Astrocyte of the cerebellum (primary cell): ENCODE data around the gene UPP1.

Experiments
- DNase-seq: peaks from one replicate; pipeline ENCODE4 v3.0.0-alpha.2; 2011; ENCODE audit warnings: low read depth
- H3K4me3 ChIP-seq: 2 replicates; pipeline ENCODE4 v1.5.1; 2011; ENCODE audit warnings: mild to moderate bottlenecking, low read depth, low read length, moderate library complexity
- in situ Hi-C: cut with HindIII; loops from 2 replicates; pipeline ENCODE4 v1.10.0; 2017; ENCODE audit warnings: low sequenced_read_pairs
- TF ChIP-seq, protein P1 (sequence below): IDR thresholded peaks from 2 replicates; pipeline ENCODE4 v1.5.1; 2012; ENCODE audit warnings: low read length, low read depth, moderate library complexity, mild to moderate bottlenecking; ENCODE audit errors: missing control alignments

The UPP1 gene

DNA sequence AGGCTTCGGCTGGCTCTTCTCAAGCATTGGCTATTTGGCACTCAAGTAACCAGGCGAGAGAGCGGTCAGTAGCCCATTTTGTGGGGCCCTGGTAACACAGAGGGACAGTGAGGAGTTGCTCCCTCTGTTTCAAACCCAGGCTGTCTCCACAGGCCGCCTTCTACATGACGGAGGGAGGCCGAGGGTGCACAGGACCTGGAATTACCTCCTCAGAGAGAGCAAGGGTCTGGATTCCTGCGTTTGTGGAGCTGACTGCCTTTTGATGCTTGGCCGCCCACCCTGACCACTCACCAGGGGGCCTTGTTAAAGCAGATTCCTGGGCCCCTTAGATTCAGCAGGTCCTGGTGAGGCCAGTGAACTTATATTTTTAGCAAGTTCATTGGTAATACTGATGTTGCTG is 12.3 kb downstream of the UPP1 start:
- in situ Hi-C loops = loop anchor here (25.0 kb wide), 1 partner anchor 114 kb away; the partner anchor contains the start of gene HUS1
- no peak overlapping the region for H3K4me3 ChIP-seq
- DNase-seq = no peak
- TF ChIP-seq, protein P1, sequence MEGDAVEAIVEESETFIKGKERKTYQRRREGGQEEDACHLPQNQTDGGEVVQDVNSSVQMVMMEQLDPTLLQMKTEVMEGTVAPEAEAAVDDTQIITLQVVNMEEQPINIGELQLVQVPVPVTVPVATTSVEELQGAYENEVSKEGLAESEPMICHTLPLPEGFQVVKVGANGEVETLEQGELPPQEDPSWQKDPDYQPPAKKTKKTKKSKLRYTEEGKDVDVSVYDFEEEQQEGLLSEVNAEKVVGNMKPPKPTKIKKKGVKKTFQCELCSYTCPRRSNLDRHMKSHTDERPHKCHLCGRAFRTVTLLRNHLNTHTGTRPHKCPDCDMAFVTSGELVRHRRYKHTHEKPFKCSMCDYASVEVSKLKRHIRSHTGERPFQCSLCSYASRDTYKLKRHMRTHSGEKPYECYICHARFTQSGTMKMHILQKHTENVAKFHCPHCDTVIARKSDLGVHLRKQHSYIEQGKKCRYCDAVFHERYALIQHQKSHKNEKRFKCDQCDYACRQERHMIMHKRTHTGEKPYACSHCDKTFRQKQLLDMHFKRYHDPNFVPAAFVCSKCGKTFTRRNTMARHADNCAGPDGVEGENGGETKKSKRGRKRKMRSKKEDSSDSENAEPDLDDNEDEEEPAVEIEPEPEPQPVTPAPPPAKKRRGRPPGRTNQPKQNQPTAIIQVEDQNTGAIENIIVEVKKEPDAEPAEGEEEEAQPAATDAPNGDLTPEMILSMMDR = no peak

DNA sequence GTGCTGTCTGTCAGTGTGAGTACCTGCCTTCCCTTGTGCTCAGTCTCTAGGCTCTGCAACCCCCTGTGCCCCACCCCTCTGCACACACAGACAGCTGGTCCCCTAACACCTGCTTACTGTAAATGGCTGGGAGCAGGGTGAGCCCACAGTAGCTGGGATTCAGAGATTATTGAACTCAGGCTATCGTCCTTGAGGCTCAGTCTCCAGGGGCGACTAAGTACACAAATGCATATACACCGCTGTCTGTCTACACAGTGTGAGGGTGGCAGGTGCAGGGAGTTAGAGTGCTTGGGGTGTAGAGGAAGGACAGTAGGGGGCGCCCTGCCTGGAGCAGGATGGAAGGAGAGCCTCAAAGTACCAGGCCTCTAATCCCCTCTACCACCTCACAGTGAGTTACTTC is 12.9 kb downstream of the UPP1 start:
- no peak for DNase-seq
- no peak overlapping the region for H3K4me3 ChIP-seq
- in situ Hi-C loops = loop anchor here (25.0 kb wide), 1 partner anchor 115 kb away; the partner anchor contains the start of gene HUS1
- TF ChIP-seq, protein P1 = peak; percentile 21

DNA sequence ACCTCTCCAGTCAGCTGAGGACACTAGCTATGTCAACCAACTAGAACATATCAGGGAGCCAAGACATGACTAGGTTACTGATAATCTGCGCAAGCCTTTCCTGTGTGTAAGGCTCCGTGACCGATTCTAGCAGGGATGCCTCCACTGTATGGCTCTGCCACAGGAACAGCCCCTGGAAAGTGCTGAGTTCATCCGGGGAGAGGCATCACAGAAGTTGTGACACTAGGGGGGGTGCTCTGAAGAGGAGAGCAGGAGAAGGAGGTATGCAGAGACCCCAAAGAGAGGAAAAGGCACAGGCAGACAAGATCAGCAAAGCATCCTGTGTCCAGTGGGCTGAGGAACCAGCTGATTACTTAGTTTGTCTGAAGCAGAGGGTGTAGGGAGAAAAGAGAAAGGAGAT is 13.5 kb downstream of the UPP1 start:
- DNase-seq = no peak
- TF ChIP-seq, protein P1 = no peak
- in situ Hi-C loops = loop anchor here (25.0 kb wide), 1 partner anchor 115 kb away; the partner anchor contains the start of gene HUS1
- H3K4me3 ChIP-seq = no peak overlapping the region

DNA sequence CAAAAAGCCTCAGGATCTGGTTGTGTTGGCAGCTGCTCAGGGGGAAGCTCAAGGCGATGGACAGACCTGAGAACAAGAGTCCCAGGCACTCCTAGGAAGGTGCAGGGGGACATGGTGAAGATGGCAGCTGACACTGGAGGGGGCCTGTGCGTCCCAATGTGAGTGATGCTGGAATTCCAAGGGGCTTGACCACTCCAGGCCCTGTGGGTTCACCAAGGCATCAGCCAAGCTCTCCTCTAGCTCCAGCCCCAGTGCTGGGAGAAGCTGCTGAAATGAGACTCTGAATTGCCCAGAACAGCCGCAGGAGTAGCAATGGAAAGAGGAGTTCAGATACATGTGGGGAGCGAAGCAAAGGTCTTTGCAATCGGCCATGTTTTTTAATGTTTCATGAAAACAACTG is 16.0 kb downstream of the UPP1 start:
- in situ Hi-C loops = loop anchor here (25.0 kb wide), 1 partner anchor 118 kb away; the partner anchor contains the start of gene HUS1
- no peak for DNase-seq
- no peak overlapping the region for H3K4me3 ChIP-seq
- TF ChIP-seq, protein P1 = no peak

DNA sequence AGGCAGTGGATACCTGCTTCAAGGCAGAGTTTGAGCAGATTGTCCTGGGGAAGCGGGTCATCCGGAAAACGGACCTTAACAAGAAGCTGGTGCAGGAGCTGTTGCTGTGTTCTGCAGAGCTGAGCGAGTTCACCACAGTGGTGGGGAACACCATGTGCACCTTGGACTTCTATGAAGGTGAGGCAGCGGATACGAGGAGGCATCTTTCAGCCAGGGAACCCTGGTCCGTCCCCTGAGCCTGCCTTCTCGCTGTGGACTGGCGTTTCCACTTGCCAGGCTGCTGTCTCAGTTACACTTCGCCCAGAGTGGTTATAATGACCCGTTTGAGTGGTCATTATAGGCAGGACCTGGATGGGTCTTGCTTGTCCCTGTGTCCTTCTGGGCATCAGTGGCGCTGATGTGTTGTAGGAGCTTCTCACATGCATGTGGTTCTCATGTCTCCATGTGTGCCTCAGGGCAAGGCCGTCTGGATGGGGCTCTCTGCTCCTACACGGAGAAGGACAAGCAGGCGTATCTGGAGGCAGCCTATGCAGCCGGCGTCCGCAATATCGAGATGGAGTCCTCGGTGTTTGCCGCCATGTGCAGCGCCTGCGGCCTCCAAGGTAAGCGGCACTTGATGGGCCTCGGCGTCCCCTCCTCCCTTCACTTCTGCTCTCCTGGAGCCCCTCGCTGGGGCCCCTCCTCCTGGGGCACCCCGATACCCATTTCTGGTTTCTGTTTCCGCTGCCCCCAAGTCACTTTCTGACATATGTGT is 18.0 kb downstream of the UPP1 start:
- in situ Hi-C loops = loop anchor here (25.0 kb wide), 1 partner anchor 120 kb away; the partner anchor contains the start of gene HUS1
- no peak for DNase-seq
- TF ChIP-seq, protein P1 = no peak
- H3K4me3 ChIP-seq = no peak overlapping the region

DNA sequence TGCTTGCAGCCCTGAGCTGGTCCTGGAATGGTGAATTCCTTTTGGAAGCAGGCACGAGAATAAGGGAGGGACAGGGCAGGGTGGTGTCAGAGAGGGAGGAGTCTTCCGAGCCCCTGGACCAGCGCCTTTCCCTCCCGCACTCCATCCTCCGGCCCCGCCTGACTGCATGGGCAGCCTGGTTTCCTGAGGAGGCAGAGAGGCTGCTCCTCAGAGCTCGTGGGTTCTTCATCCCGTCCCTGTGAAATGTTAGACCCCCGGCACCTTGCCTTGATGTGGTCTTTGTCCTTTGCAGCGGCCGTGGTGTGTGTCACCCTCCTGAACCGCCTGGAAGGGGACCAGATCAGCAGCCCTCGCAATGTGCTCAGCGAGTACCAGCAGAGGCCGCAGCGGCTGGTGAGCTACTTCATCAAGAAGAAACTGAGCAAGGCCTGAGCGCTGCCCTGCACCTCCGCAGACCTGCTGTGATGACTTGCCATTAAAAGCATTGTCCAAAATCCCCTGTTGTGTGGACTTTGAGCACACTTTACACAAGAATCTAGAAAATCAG is 18.9 kb downstream of the UPP1 start:
- in situ Hi-C loops = loop anchor here (25.0 kb wide), 1 partner anchor 121 kb away; the partner anchor contains the start of gene HUS1
- DNase-seq = no peak

More for the DNA sequence above, 18.9 kb downstream of the UPP1 start:
- H3K4me3 ChIP-seq = no peak overlapping the region
- TF ChIP-seq, protein P1 = no peak
